ENCODE data around the gene CGB1.

CGB1 gene

DNA sequence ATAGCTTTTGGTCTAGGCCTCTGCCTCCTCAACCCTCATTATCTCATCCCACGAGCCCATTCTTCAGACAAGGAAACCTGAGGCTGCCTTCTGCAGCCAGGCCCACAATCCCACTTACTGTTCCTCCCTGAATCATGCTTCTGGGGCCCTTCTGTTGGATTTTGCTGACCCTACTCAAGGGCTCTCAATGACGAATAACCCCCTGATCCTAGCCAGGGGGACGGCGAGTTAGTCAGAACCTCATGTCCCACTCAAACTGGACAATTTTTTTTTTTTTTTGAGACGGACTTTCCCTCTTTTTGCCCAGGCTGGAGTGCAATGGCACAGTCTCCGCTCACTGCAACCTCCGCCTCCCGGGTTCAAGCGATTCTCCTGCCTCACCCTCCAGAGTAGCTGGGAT lies 14.6 kb downstream of the CGB1 start:
- TF ChIP-seq EZH2 (optimal IDR thresholded peaks at IDR 0.05; ENCODE audit: low read depth, low read length): no peak
- TF ChIP-seq CTCF (IDR thresholded peaks at IDR 0.05; ENCODE audit: low read length): no peak
- TF ChIP-seq EZH2phosphoT487 (IDR thresholded peaks at IDR 0.05; ENCODE audit: low read length): no peak
- DNase-seq: no peak
- Histone ChIP-seq H3K9ac (ENCODE audit: low read length) (no peak overlapping the region), H3K9me3 (replicated peaks; ENCODE audit: insufficient read depth, low read length) (no peaks in the 10 kb centered on the region), H3K27me3 (replicated peaks; ENCODE audit: insufficient read depth, low read length) (peaks cover 34% of the 10 kb centered on the region), H3K4me1 (ENCODE audit: low read length) (no peaks in the 10 kb centered on the region), H3K4me3 (ENCODE audit: low read length) (no peak overlapping the region), H3K9me2 (replicated peaks; ENCODE audit: insufficient read depth, low read length) (no peaks in the 10 kb centered on the region), H4K20me1 (ENCODE audit: insufficient read depth, low read length) (no peaks in the 10 kb centered on the region), H3K4me2 (ENCODE audit: low read depth, low read length) (no peak overlapping the region), H3K27ac (ENCODE audit: low read length) (no peak overlapping the region), H3K36me3 (replicated peaks; ENCODE audit: insufficient read depth, low read length) (no peaks in the 10 kb centered on the region), H3F3A (ENCODE audit: insufficient read depth, low read length) (no peaks in the 10 kb centered on the region), H2AFZ (ENCODE audit: low read length) (no peak overlapping the region), H3K79me2 (ENCODE audit: low read length) (no peaks in the 10 kb centered on the region)

- no peaks in the 10 kb centered on the region for H3K4me1 ChIP-seq (ENCODE audit: low read length)
- H3K79me2 ChIP-seq (ENCODE audit: low read length): no peaks in the 10 kb centered on the region
- H2AFZ ChIP-seq (ENCODE audit: low read length): 0 out of 2 replicates have a peak overlapping the region, but pooled peaks have one; percentile 27
- H3K27me3 ChIP-seq (replicated peaks; ENCODE audit: insufficient read depth, low read length): peaks cover 34% of the 10 kb centered on the region
- no peaks in the 10 kb centered on the region for H3K9me2 ChIP-seq (replicated peaks; ENCODE audit: insufficient read depth, low read length)
- TF ChIP-seq CTCF (IDR thresholded peaks at IDR 0.05; ENCODE audit: low read length) (no peak), EZH2phosphoT487 (IDR thresholded peaks at IDR 0.05; ENCODE audit: low read length) (no peak), EZH2 (optimal IDR thresholded peaks at IDR 0.05; ENCODE audit: low read depth, low read length) (no peak)
- no peaks in the 10 kb centered on the region for H3K36me3 ChIP-seq (replicated peaks; ENCODE audit: insufficient read depth, low read length)
- no peak overlapping the region for H3K4me2 ChIP-seq (ENCODE audit: low read depth, low read length)
- H3K27ac ChIP-seq (ENCODE audit: low read length): no peak overlapping the region
- H3K4me3 ChIP-seq (ENCODE audit: low read length): no peak overlapping the region
- no peaks in the 10 kb centered on the region for H4K20me1 ChIP-seq (ENCODE audit: insufficient read depth, low read length)
- no peaks in the 10 kb centered on the region for H3K9me3 ChIP-seq (replicated peaks; ENCODE audit: insufficient read depth, low read length)
- DNase-seq: no peak
- H3F3A ChIP-seq (ENCODE audit: insufficient read depth, low read length): no peaks in the 10 kb centered on the region
- H3K9ac ChIP-seq (ENCODE audit: low read length): no peak overlapping the region
Observed at GRCh38 chr19:49020931-49021895, 15.5 kb downstream of the CGB1 start.

DNA sequence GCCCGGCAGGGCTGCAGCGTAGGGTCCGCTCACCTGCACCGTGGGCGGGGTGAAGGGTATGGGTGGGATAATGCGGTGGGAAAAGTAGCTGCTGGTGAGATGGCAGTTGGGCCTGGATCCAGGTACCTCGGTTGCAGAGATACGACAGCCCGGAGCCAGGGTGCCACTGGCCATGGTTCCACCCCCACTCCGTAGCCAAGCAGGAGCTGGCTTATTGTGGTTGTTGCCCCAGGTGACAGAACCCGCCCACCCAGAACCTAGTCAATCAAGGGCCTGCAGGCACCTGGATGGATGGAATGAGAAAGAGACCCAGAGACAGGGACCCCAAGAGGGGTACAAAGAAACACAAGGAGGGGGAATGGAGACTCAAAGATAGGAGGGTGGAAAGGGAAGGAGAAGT lies 16.4 kb downstream of the CGB1 start:
- H3K4me2 ChIP-seq (ENCODE audit: low read depth, low read length): no peak overlapping the region
- no peaks in the 10 kb centered on the region for H3K9me2 ChIP-seq (replicated peaks; ENCODE audit: insufficient read depth, low read length)
- no peaks in the 10 kb centered on the region for H3K9me3 ChIP-seq (replicated peaks; ENCODE audit: insufficient read depth, low read length)
- no peak overlapping the region for H3K4me3 ChIP-seq (ENCODE audit: low read length)
- TF ChIP-seq EZH2 (optimal IDR thresholded peaks at IDR 0.05; ENCODE audit: low read depth, low read length) (no peak), CTCF (IDR thresholded peaks at IDR 0.05; ENCODE audit: low read length) (no peak), EZH2phosphoT487 (IDR thresholded peaks at IDR 0.05; ENCODE audit: low read length) (no peak)
- H3K27me3 ChIP-seq (replicated peaks; ENCODE audit: insufficient read depth, low read length): peaks cover 34% of the 10 kb centered on the region
- H2AFZ ChIP-seq (ENCODE audit: low read length): no peak overlapping the region
- no peaks in the 10 kb centered on the region for H3K79me2 ChIP-seq (ENCODE audit: low read length)
- H3K4me1 ChIP-seq (ENCODE audit: low read length): no peaks in the 10 kb centered on the region
- no peak overlapping the region for H3K9ac ChIP-seq (ENCODE audit: low read length)
- DNase-seq: no peak
- no peaks in the 10 kb centered on the region for H3K36me3 ChIP-seq (replicated peaks; ENCODE audit: insufficient read depth, low read length)
- H3K27ac ChIP-seq (ENCODE audit: low read length): no peak overlapping the region
- H4K20me1 ChIP-seq (ENCODE audit: insufficient read depth, low read length): no peaks in the 10 kb centered on the region
- no peaks in the 10 kb centered on the region for H3F3A ChIP-seq (ENCODE audit: insufficient read depth, low read length)
